Uterus (tissue), 2 donors: ENCODE measurements around the gene SHPK.

Experiments
- CTCF ChIP-seq, 4 experiments: fragments of 200-600 bp in 2 of 4; fragments of 450-650 bp in 2 of 4; sonication (generic) in 2 of 4; IDR thresholded peaks; one replicate each; pipeline ENCODE4 v1.5.1; 2016 to 2019; ENCODE audit warnings: antibody characterized with exemption in 4 of 4, mild to moderate bottlenecking in 2 of 4, moderate library complexity in 1 of 4
- POLR2A ChIP-seq, 2 donors: fragments of 450-650 bp; IDR thresholded peaks; one replicate each; pipeline ENCODE4 v1.6.1; 2016; ENCODE audit warnings: antibody characterized with exemption in 2 of 2, mild to moderate bottlenecking in 1 of 2, moderate library complexity in 1 of 2

DNA sequence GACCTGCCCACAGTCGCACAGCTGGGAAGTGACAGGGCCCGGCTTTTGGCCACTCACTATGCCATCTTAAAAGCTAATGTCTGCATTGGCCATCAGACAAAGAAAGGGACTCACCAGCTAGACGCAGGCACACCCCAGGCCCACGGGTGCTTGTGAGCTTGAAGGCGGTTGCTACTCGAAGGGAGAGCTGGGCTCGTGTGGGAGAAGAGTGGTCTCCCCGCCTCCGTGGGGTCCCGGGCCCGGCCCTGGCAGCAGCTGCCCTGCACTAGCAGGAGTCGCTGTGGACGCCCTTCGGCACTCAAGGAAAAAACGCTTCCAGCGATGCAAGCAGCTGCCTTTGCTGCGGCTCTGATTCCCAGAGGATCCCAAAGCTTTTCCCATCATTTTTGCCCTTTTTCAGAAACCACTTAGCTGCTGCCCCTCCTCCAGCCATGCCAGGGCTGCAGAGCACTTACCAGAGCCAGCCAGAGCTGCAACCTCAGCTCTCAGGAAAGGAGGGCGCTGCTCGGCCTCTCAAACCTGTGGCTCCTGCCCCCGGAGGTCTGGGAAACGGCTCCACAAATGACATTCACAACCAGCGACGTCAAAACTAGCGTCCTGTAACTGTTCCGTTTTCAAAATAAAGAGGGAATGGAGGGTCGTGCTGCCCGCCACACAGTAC is 39.1 kb downstream of the SHPK start:
- TF ChIP-seq CTCF (IDR thresholded peaks at IDR 0.05) (no peak), POLR2A (IDR thresholded peaks at IDR 0.05) (no peak)
